ENCODE results near the gene PSRC1.

The PSRC1 gene

GRCh38 chr1:109256085-109256484 lies 26.9 kb downstream of the PSRC1 start:
- no peaks in the 10 kb centered on the region for H3K36me3 ChIP-seq (replicated peaks; ENCODE audit: low read depth, low read length)
- no peaks in the 10 kb centered on the region for H4K20me1 ChIP-seq (ENCODE audit: insufficient read depth, low read length)
- H3K9ac ChIP-seq (ENCODE audit: low read length) = no peak overlapping the region
- H3K79me2 ChIP-seq (ENCODE audit: low read length) = no peaks in the 10 kb centered on the region
- TF ChIP-seq EZH2phosphoT487 (IDR thresholded peaks at IDR 0.05; ENCODE audit: low read depth) = no peak
- TF ChIP-seq, protein P1, sequence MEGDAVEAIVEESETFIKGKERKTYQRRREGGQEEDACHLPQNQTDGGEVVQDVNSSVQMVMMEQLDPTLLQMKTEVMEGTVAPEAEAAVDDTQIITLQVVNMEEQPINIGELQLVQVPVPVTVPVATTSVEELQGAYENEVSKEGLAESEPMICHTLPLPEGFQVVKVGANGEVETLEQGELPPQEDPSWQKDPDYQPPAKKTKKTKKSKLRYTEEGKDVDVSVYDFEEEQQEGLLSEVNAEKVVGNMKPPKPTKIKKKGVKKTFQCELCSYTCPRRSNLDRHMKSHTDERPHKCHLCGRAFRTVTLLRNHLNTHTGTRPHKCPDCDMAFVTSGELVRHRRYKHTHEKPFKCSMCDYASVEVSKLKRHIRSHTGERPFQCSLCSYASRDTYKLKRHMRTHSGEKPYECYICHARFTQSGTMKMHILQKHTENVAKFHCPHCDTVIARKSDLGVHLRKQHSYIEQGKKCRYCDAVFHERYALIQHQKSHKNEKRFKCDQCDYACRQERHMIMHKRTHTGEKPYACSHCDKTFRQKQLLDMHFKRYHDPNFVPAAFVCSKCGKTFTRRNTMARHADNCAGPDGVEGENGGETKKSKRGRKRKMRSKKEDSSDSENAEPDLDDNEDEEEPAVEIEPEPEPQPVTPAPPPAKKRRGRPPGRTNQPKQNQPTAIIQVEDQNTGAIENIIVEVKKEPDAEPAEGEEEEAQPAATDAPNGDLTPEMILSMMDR (IDR thresholded peaks at IDR 0.05; ENCODE audit: low read depth, low read length) = no peak
- H3K4me1 ChIP-seq (ENCODE audit: low read length) = no peaks in the 10 kb centered on the region
- H3K4me3 ChIP-seq (ENCODE audit: low read length) = no peak overlapping the region
- H2AFZ ChIP-seq (ENCODE audit: low read depth, low read length) = no peak overlapping the region
- H3K27ac ChIP-seq (ENCODE audit: low read length) = no peak overlapping the region
- no peak overlapping the region for H3K4me2 ChIP-seq (ENCODE audit: low read length)
- H3K27me3 ChIP-seq (ENCODE audit: low read depth, low read length) = no peaks in the 10 kb centered on the region
- H3K9me3 ChIP-seq (ENCODE audit: insufficient read depth, low read length) = no peaks in the 10 kb centered on the region

DNA sequence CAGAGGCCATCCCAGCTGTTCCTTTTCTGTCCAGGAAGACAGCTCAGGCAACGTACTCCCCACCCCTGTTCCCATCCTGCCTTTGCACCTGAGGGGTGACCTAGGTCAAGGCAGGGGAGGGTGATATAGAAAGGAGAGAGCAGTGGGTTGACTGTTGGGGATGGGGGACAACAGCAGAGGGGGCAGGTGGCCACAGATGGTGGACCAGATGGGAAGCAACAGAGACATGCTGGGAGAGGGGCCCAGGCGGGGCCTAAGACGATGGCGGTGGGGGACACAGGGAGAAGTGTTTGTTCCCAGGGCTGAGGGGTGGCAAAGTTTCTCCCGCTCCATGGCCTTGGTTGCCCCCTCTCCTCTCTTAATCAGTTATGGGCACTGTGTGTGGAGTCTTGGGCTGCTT lies 27.3 kb downstream of the PSRC1 start:
- Histone ChIP-seq H3K4me1 (ENCODE audit: low read length) (no peaks in the 10 kb centered on the region), H3K4me3 (ENCODE audit: low read length) (no peak overlapping the region), H2AFZ (ENCODE audit: low read depth, low read length) (no peak overlapping the region), H3K27ac (ENCODE audit: low read length) (no peak overlapping the region), H3K79me2 (ENCODE audit: low read length) (no peaks in the 10 kb centered on the region), H3K36me3 (replicated peaks; ENCODE audit: low read depth, low read length) (no peaks in the 10 kb centered on the region), H4K20me1 (ENCODE audit: insufficient read depth, low read length) (no peaks in the 10 kb centered on the region), H3K9ac (ENCODE audit: low read length) (no peak overlapping the region), H3K9me3 (ENCODE audit: insufficient read depth, low read length) (no peaks in the 10 kb centered on the region), H3K27me3 (ENCODE audit: low read depth, low read length) (no peaks in the 10 kb centered on the region), H3K4me2 (ENCODE audit: low read length) (no peak overlapping the region)
- TF ChIP-seq EZH2phosphoT487 (IDR thresholded peaks at IDR 0.05; ENCODE audit: low read depth) = no peak
- TF ChIP-seq, protein P1 (IDR thresholded peaks at IDR 0.05; ENCODE audit: low read depth, low read length) = no peak

DNA sequence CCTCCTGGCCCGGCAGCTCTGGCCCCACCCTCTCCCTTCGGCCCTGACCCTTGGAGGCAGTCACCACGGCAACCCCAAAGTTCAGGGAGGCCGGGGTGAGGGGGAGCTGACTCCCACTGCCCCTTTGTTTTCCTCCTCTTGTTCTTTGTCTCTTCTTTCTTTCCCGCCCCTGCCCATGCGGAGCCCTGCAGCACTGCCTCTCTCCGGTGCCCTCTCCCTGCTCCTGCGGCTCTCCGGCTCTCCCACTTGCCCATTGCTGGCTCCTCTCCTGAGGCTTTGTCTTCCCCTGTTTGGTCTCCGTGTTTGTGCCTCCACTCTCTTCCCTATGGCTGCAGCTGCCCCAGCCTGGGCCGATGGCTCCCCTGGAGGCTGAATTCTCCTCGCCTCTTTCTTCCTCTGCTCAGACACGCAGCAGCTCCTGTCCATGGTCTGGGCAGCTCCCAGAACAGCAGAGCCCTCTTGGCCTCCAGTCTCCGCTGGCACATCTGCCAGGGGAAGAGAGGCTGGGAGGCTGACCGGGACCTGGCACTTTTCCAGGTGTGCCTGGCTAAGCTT lies 27.8 kb downstream of the PSRC1 start:
- Histone ChIP-seq H3K4me3 (ENCODE audit: low read length) (no peak overlapping the region), H3K9me3 (ENCODE audit: insufficient read depth, low read length) (no peaks in the 10 kb centered on the region), H3K27me3 (ENCODE audit: low read depth, low read length) (no peaks in the 10 kb centered on the region), H3K27ac (ENCODE audit: low read length) (no peak overlapping the region), H3K36me3 (replicated peaks; ENCODE audit: low read depth, low read length) (no peaks in the 10 kb centered on the region), H3K79me2 (ENCODE audit: low read length) (no peaks in the 10 kb centered on the region), H4K20me1 (ENCODE audit: insufficient read depth, low read length) (no peaks in the 10 kb centered on the region), H3K4me2 (ENCODE audit: low read length) (no peak overlapping the region), H3K9ac (ENCODE audit: low read length) (no peak overlapping the region), H2AFZ (ENCODE audit: low read depth, low read length) (no peak overlapping the region), H3K4me1 (ENCODE audit: low read length) (no peaks in the 10 kb centered on the region)
- TF ChIP-seq, protein P1 (IDR thresholded peaks at IDR 0.05; ENCODE audit: low read depth, low read length) = no peak
- no peak for TF ChIP-seq EZH2phosphoT487 (IDR thresholded peaks at IDR 0.05; ENCODE audit: low read depth)

DNA sequence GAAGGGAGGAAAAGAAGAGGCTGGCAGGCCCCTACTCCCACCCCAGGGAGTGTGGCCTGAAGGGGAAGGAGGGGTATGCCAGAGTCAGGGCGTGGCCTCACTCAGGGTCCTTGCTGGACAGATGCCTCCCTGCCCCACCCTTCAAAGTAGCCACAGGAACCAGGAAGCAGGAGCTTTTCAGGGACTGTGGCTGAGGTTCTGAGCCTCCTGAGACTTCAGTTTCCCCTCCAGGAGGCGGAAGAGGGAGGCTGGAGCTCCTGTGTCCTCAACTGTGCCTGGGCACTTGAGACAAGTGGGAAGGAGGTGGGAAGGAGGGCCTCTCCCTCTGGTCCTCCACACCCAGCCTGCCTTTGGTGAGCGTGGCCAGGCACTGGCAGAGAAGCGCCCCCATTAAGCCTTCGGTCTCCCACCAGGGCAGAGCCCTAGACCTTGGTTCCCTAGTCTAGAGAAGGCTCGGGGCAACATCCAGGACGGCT lies 28.3 kb downstream of the PSRC1 start:
- no peak overlapping the region for H3K4me3 ChIP-seq (ENCODE audit: low read length)
- no peak overlapping the region for H3K27ac ChIP-seq (ENCODE audit: low read length)
- no peaks in the 10 kb centered on the region for H3K27me3 ChIP-seq (ENCODE audit: low read depth, low read length)
- no peak overlapping the region for H2AFZ ChIP-seq (ENCODE audit: low read depth, low read length)
- no peak overlapping the region for H3K9ac ChIP-seq (ENCODE audit: low read length)
- no peak overlapping the region for H3K4me2 ChIP-seq (ENCODE audit: low read length)
- H3K9me3 ChIP-seq (ENCODE audit: insufficient read depth, low read length) = no peaks in the 10 kb centered on the region
- H4K20me1 ChIP-seq (ENCODE audit: insufficient read depth, low read length) = no peaks in the 10 kb centered on the region
- no peaks in the 10 kb centered on the region for H3K4me1 ChIP-seq (ENCODE audit: low read length)
- no peaks in the 10 kb centered on the region for H3K79me2 ChIP-seq (ENCODE audit: low read length)
- no peak for TF ChIP-seq EZH2phosphoT487 (IDR thresholded peaks at IDR 0.05; ENCODE audit: low read depth)
- TF ChIP-seq, protein P1 (IDR thresholded peaks at IDR 0.05; ENCODE audit: low read depth, low read length) = no peak
- H3K36me3 ChIP-seq (replicated peaks; ENCODE audit: low read depth, low read length) = no peaks in the 10 kb centered on the region
